ENCODE data around the gene MRPS18A.

DNA sequence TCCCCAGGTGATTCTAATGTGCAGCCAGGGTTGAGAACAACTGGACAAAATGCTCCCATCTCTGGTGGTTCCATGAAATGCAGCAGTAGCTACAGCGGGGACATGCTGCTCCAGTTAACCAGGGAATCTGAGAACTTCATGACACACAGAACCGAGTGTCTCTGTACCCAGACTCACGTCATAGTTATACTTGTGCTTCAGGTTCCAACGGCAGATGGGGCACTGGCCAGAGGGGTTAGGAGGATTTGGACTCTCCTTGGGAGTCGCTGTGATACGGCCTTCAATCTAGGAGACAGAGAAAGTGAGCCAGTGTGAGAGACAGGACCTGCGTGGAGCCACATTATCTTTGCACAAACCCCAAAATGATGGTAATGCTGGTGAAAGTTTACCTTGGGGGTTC is 9.2 kb downstream of the MRPS18A start:
- TF ChIP-seq POLR2AphosphoS5 (IDR thresholded peaks at IDR 0.05; ENCODE audit: low read depth, low read length), result no peak
- TF ChIP-seq POU2F2 (IDR thresholded peaks at IDR 0.05; ENCODE audit: low read depth, low read length), result no peak

Measured in GM12891 (cell line).